Measurements from ENCODE around the gene PCSK2.

PCSK2 gene

GRCh38 chr20:17248224-17248623 is 21.4 kb downstream of the PCSK2 start:
- DNase-seq (ENCODE audit: insufficient read length, low spot score) (no peak), FAIRE-seq (no peak)

- DNase-seq (ENCODE audit: insufficient read length, low spot score): no peak
- FAIRE-seq: no peak
These were observed 35.9 kb downstream of the PCSK2 start for GRCh38 chr20:17262786-17263185.

- DNase-seq (ENCODE audit: insufficient read length, low spot score): no peak
- no peak for FAIRE-seq
These were observed 46.9 kb downstream of the PCSK2 start for GRCh38 chr20:17273717-17274116.

GRCh38 chr20:17276101-17276500 is 49.3 kb downstream of the PCSK2 start:
- FAIRE-seq (no peak), DNase-seq (ENCODE audit: insufficient read length, low spot score) (no peak)

- no peak for DNase-seq (ENCODE audit: insufficient read length, low spot score)
These were observed 54.6 kb downstream of the PCSK2 start for GRCh38 chr20:17281478-17281877.

GRCh38 chr20:17282501-17282900 is 55.7 kb downstream of the PCSK2 start:
- DNase-seq (ENCODE audit: insufficient read length, low spot score) (no peak), FAIRE-seq (no peak)

More at GRCh38 chr20:17281478-17281877, 54.6 kb downstream of the PCSK2 start:
- FAIRE-seq: no peak

GRCh38 chr20:17287503-17287902 is 60.7 kb downstream of the PCSK2 start:
- no peak for DNase-seq (ENCODE audit: insufficient read length, low spot score)
- no peak for FAIRE-seq

- DNase-seq (ENCODE audit: insufficient read length, low spot score): no peak
- FAIRE-seq: no peak
These were observed 61.2 kb downstream of the PCSK2 start for GRCh38 chr20:17287998-17288397.

- no peak for FAIRE-seq
These were observed 68.4 kb downstream of the PCSK2 start for GRCh38 chr20:17295151-17295726.

GRCh38 chr20:17295991-17296390 is 69.2 kb downstream of the PCSK2 start:
- no peak for FAIRE-seq

More at GRCh38 chr20:17295151-17295726, 68.4 kb downstream of the PCSK2 start:
- DNase-seq (ENCODE audit: insufficient read length, low spot score): no peak

GRCh38 chr20:17298171-17298570 is 71.3 kb downstream of the PCSK2 start:
- FAIRE-seq (no peak), DNase-seq (ENCODE audit: insufficient read length, low spot score) (no peak)

More at GRCh38 chr20:17295991-17296390, 69.2 kb downstream of the PCSK2 start:
- DNase-seq (ENCODE audit: insufficient read length, low spot score): no peak

GRCh38 chr20:17298751-17299150 is 71.9 kb downstream of the PCSK2 start:
- no peak for DNase-seq (ENCODE audit: insufficient read length, low spot score)
- no peak for FAIRE-seq

- DNase-seq (ENCODE audit: insufficient read length, low spot score) (no peak), FAIRE-seq (no peak)
These were observed 73.3 kb downstream of the PCSK2 start for GRCh38 chr20:17300113-17300512.

- FAIRE-seq: no peak
- DNase-seq (ENCODE audit: insufficient read length, low spot score): no peak
These were observed 77.9 kb downstream of the PCSK2 start for GRCh38 chr20:17304774-17305173.

GRCh38 chr20:17306427-17306826 is 79.6 kb downstream of the PCSK2 start:
- FAIRE-seq (no peak), DNase-seq (ENCODE audit: insufficient read length, low spot score) (no peak)

- FAIRE-seq (no peak), DNase-seq (ENCODE audit: insufficient read length, low spot score) (no peak)
These were observed 87.4 kb downstream of the PCSK2 start for GRCh38 chr20:17314264-17314663.

- FAIRE-seq (no peak), DNase-seq (ENCODE audit: insufficient read length, low spot score) (no peak)
These were observed 88.8 kb downstream of the PCSK2 start for GRCh38 chr20:17315407-17316231.

GRCh38 chr20:17316316-17317038 is 89.6 kb downstream of the PCSK2 start:
- DNase-seq (ENCODE audit: insufficient read length, low spot score) (no peak), FAIRE-seq (no peak)

GRCh38 chr20:17317341-17317740 is 90.5 kb downstream of the PCSK2 start:
- no peak for DNase-seq (ENCODE audit: insufficient read length, low spot score)
- FAIRE-seq: no peak

- DNase-seq (ENCODE audit: insufficient read length, low spot score): no peak
- FAIRE-seq: no peak
These were observed 93.6 kb downstream of the PCSK2 start for GRCh38 chr20:17320456-17320855.

GRCh38 chr20:17326096-17326495 is 99.3 kb downstream of the PCSK2 start:
- DNase-seq (ENCODE audit: insufficient read length, low spot score) (no peak), FAIRE-seq (no peak)
